ENCODE data around the gene RDH11. TPM values are rescaled to one million over a fixed set of nuclear protein-coding genes. Genes with fewer than 3 reads are reported as not detected.

Gene RDH11
- total RNA-seq, 1 experiment from 2014 or later = 117 TPM

- Mint-ChIP-seq H3K4me3 (ENCODE audit: low read depth, unreplicated experiment) (no peak overlapping the region), H3K4me1 (ENCODE audit: low read depth, unreplicated experiment) (no peaks in the 10 kb centered on the region), H3K27me3 (ENCODE audit: unreplicated experiment) (no peaks in the 10 kb centered on the region), H3K27ac (ENCODE audit: unreplicated experiment) (no peak overlapping the region), H3K36me3 (ENCODE audit: insufficient read depth, unreplicated experiment) (no peaks in the 10 kb centered on the region), H3K9me3 (ENCODE audit: low read depth, unreplicated experiment) (no peaks in the 10 kb centered on the region)
- no TSS peak for BruUV-seq (replicated peaks)
- CTCF ChIA-PET = no interaction called here
- no peak for TF ChIP-seq CTCF (IDR thresholded peaks at IDR 0.05; ENCODE audit: unreplicated experiment)
- DNase-seq = no peak
- intact Hi-C loops (cut with micrococcal nuclease; ENCODE audit: unreplicated experiment) = no loop called here
These were observed 31.9 kb downstream of the RDH11 start for GRCh38 chr14:67663633-67664032.

- H3K9me3 Mint-ChIP-seq (ENCODE audit: low read depth, unreplicated experiment) = no peaks in the 10 kb centered on the region
- DNase-seq = no peak
- no peak overlapping the region for H3K4me3 Mint-ChIP-seq (ENCODE audit: low read depth, unreplicated experiment)
- no TSS peak for BruUV-seq (replicated peaks)
- no peak for TF ChIP-seq CTCF (IDR thresholded peaks at IDR 0.05; ENCODE audit: unreplicated experiment)
- CTCF ChIA-PET = interaction anchor here (0.6 kb wide), 1 partner anchor 146 kb away, joined by 4 read pairs; no protein-coding TSS in a partner anchor
- H3K36me3 Mint-ChIP-seq (ENCODE audit: insufficient read depth, unreplicated experiment) = peaks cover 19% of the 10 kb centered on the region
- no peak overlapping the region for H3K27ac Mint-ChIP-seq (ENCODE audit: unreplicated experiment)
- H3K27me3 Mint-ChIP-seq (ENCODE audit: unreplicated experiment) = no peaks in the 10 kb centered on the region
- intact Hi-C loops (cut with micrococcal nuclease; ENCODE audit: unreplicated experiment) = no loop called here
- H3K4me1 Mint-ChIP-seq (ENCODE audit: low read depth, unreplicated experiment) = no peaks in the 10 kb centered on the region
These were observed 41.8 kb downstream of the RDH11 start for GRCh38 chr14:67653651-67654280.

- CTCF ChIA-PET = no interaction called here
- H3K4me1 Mint-ChIP-seq (ENCODE audit: low read depth, unreplicated experiment) = no peaks in the 10 kb centered on the region
- no TSS peak for BruUV-seq (replicated peaks)
- H3K27ac Mint-ChIP-seq (ENCODE audit: unreplicated experiment) = no peak overlapping the region
- H3K9me3 Mint-ChIP-seq (ENCODE audit: low read depth, unreplicated experiment) = no peaks in the 10 kb centered on the region
- no peaks in the 10 kb centered on the region for H3K27me3 Mint-ChIP-seq (ENCODE audit: unreplicated experiment)
- H3K4me3 Mint-ChIP-seq (ENCODE audit: low read depth, unreplicated experiment) = no peak overlapping the region
- DNase-seq = no peak
- H3K36me3 Mint-ChIP-seq (ENCODE audit: insufficient read depth, unreplicated experiment) = peaks cover 15% of the 10 kb centered on the region
- intact Hi-C loops (cut with micrococcal nuclease; ENCODE audit: unreplicated experiment) = no loop called here
- TF ChIP-seq CTCF (IDR thresholded peaks at IDR 0.05; ENCODE audit: unreplicated experiment) = no peak
These were observed 43.4 kb downstream of the RDH11 start for GRCh38 chr14:67652189-67652588.

- intact Hi-C loops (cut with micrococcal nuclease; ENCODE audit: unreplicated experiment) = no loop called here
- no peaks in the 10 kb centered on the region for H3K9me3 Mint-ChIP-seq (ENCODE audit: low read depth, unreplicated experiment)
- H3K27me3 Mint-ChIP-seq (ENCODE audit: unreplicated experiment) = no peaks in the 10 kb centered on the region
- H3K4me1 Mint-ChIP-seq (ENCODE audit: low read depth, unreplicated experiment) = no peaks in the 10 kb centered on the region
- peaks cover 5% of the 10 kb centered on the region for H3K36me3 Mint-ChIP-seq (ENCODE audit: insufficient read depth, unreplicated experiment)
- no TSS peak for BruUV-seq (replicated peaks)
- TF ChIP-seq CTCF (IDR thresholded peaks at IDR 0.05; ENCODE audit: unreplicated experiment) = no peak
- CTCF ChIA-PET = no interaction called here
- H3K4me3 Mint-ChIP-seq (ENCODE audit: low read depth, unreplicated experiment) = no peak overlapping the region
- H3K27ac Mint-ChIP-seq (ENCODE audit: unreplicated experiment) = no peak overlapping the region
- no peak for DNase-seq
These were observed 44.9 kb downstream of the RDH11 start for GRCh38 chr14:67650694-67651093.

Data from Calu3 (cell line).